Liver (tissue), 9 donors: ENCODE results near the gene RPTOR. TPM values are rescaled to one million over a fixed set of nuclear protein-coding genes. Genes with fewer than 3 reads are reported as not detected.

Experiments
- DNase-seq: peaks from one replicate; pipeline ENCODE4 v3.0.0-alpha.2; 2017; ENCODE audit warnings: low spot score
- H3K27ac ChIP-seq, 2 donors: one replicate each; pipeline ENCODE4 v1.7.0; 2013; ENCODE audit warnings: inconsistent platforms in 2 of 2, low read length in 2 of 2, control low read depth in 1 of 2, low read depth in 1 of 2, mild to moderate bottlenecking in 1 of 2
- H3K27me3 ChIP-seq, 4 donors: one replicate each; pipeline versions ENCODE4 v1.6.1 to v1.7.0; 2013; ENCODE audit warnings: low read length in 3 of 4, inconsistent platforms in 1 of 4, mild to moderate bottlenecking in 1 of 4, moderate library complexity in 1 of 4; ENCODE audit not compliant: control insufficient read depth in 4 of 4, insufficient read depth in 4 of 4
- H3K36me3 ChIP-seq, 4 donors: one replicate each; pipeline versions ENCODE4 v1.6.1 to v1.7.0; 2013; ENCODE audit warnings: low read length in 3 of 4, mild to moderate bottlenecking in 3 of 4, low read depth in 1 of 4, moderate library complexity in 1 of 4; ENCODE audit not compliant: control insufficient read depth in 4 of 4, insufficient read depth in 3 of 4
- H3K4me1 ChIP-seq, 4 donors: one replicate each; pipeline versions ENCODE4 v1.6.1 to v1.7.0; 2013; ENCODE audit warnings: low read length in 3 of 4, mild to moderate bottlenecking in 3 of 4, moderate library complexity in 1 of 4; ENCODE audit not compliant: control insufficient read depth in 4 of 4, insufficient read depth in 4 of 4
- H3K4me3 ChIP-seq, 3 donors: one replicate each; pipeline versions ENCODE4 v1.6.1 to v1.7.0; 2013; ENCODE audit warnings: low read length in 3 of 3, control low read depth in 1 of 3, low read depth in 1 of 3, mild to moderate bottlenecking in 1 of 3
- H3K9ac ChIP-seq, 2 donors: one replicate each; pipeline ENCODE4 v1.7.0; 2013; ENCODE audit warnings: low read length in 2 of 2, mild to moderate bottlenecking in 2 of 2, moderate library complexity in 2 of 2, control low read depth in 1 of 2, low read depth in 1 of 2
- H3K9me3 ChIP-seq, 4 donors: one replicate each; pipeline versions ENCODE4 v1.6.1 to v1.7.0; 2013; ENCODE audit warnings: low read length in 3 of 4; ENCODE audit not compliant: control insufficient read depth in 4 of 4
- ATF3 ChIP-seq: IDR thresholded peaks from 2 replicates; pipeline ENCODE4 v1.6.1; 2016; ENCODE audit warnings: antibody characterized with exemption
- EGR1 ChIP-seq, 2 donors: IDR thresholded peaks; 2 replicates each; pipeline ENCODE4 v1.6.1; 2016 to 2018; ENCODE audit warnings: antibody characterized with exemption in 2 of 2, low read depth in 2 of 2
- FOXA1 ChIP-seq: IDR thresholded peaks from 2 replicates; pipeline ENCODE4 v1.6.1; 2016; ENCODE audit warnings: antibody characterized with exemption
- FOXA2 ChIP-seq: IDR thresholded peaks from 2 replicates; pipeline ENCODE4 v1.6.1; 2016; ENCODE audit warnings: antibody characterized with exemption
- GABPA ChIP-seq, 2 donors: IDR thresholded peaks in 1 of 2; conservative IDR thresholded peaks in 1 of 2; 2 replicates each; pipeline ENCODE4 v1.6.1; 2016; ENCODE audit warnings: antibody characterized with exemption in 2 of 2, mild to moderate bottlenecking in 1 of 2, moderate library complexity in 1 of 2
- HNF4A ChIP-seq, 2 donors: conservative IDR thresholded peaks; 2 replicates each; pipeline ENCODE4 v1.6.1; 2016; ENCODE audit warnings: antibody characterized with exemption in 2 of 2, mild to moderate bottlenecking in 2 of 2
- HNF4G ChIP-seq: IDR thresholded peaks from 2 replicates; pipeline ENCODE4 v1.6.1; 2016; ENCODE audit warnings: antibody characterized with exemption
- JUND ChIP-seq, 2 donors: IDR thresholded peaks; 2 replicates each; pipeline ENCODE4 v1.6.1; 2016; ENCODE audit warnings: antibody characterized with exemption in 2 of 2
- MAX ChIP-seq: IDR thresholded peaks from 2 replicates; pipeline ENCODE4 v1.6.1; 2016; ENCODE audit warnings: antibody characterized with exemption
- NR2F2 ChIP-seq: IDR thresholded peaks from 2 replicates; pipeline ENCODE4 v1.6.1; 2016; ENCODE audit warnings: antibody characterized with exemption
- RXRA ChIP-seq, 2 donors: IDR thresholded peaks; 2 replicates each; pipeline ENCODE4 v1.6.1; 2017 to 2018; ENCODE audit warnings: antibody characterized with exemption in 2 of 2, mild to moderate bottlenecking in 1 of 2
- SP1 ChIP-seq: IDR thresholded peaks from 2 replicates; pipeline ENCODE4 v1.6.1; 2018; ENCODE audit warnings: antibody characterized with exemption, mild to moderate bottlenecking
- TAF1 ChIP-seq: conservative IDR thresholded peaks from 2 replicates; pipeline ENCODE4 v1.6.1; 2016; ENCODE audit warnings: antibody characterized with exemption, mild to moderate bottlenecking
- YY1 ChIP-seq: IDR thresholded peaks from 2 replicates; pipeline ENCODE4 v1.6.1; 2016; ENCODE audit warnings: antibody characterized with exemption, mild to moderate bottlenecking
- ZBTB33 ChIP-seq: IDR thresholded peaks from 2 replicates; pipeline ENCODE4 v1.6.1; 2016; ENCODE audit warnings: antibody characterized with exemption
- WGBS: extraction: QIAGEN DNeasy Blood & Tissue Kit; methylation state at CpG from one replicate; pipeline ENCODE4 v1.1.7; 2013; 5-methylcytosine and 5-hydroxymethylcytosine counted together
- polyA plus RNA-seq, 2 donors: library from polyadenylated mRNA; stranded (reverse) in 1 of 2; unstranded in 1 of 2; fragments of 200-250 nt in 1 of 2; fragments of >200 nt in 1 of 2; fragmentation: Nextera tagmentation in 1 of 2; extraction: Ambion mirVana in 1 of 2; gene quantifications; one replicate each; pipeline versions ENCODE4 v1.2.1 to v1.2.3, GENCODE V29; 2013 to 2015
- total RNA-seq, 2 donors: library from RNA; depleted of rRNA; stranded (reverse); fragments of >200 nt; gene quantifications; one replicate each; pipeline ENCODE4 v1.2.3, GENCODE V29; 2014
- TF ChIP-seq, protein P1 (sequence below): fragments of 150-350 bp; IDR thresholded peaks from 2 replicates; pipeline ENCODE4 v1.5.1; 2017; ENCODE audit warnings: improper control_type of control experiment, low read depth, low read length; ENCODE audit not compliant: missing input control
- TF ChIP-seq, protein P2 (sequence below): IDR thresholded peaks from 2 replicates; pipeline ENCODE4 v1.6.1; 2016; ENCODE audit warnings: antibody characterized with exemption, mild to moderate bottlenecking
- donor health status: healthy.
- donor health status: healthy.
- donor health status: healthy.
- donor health status: healthy.
- donor health status: healthy.

RPTOR gene
- total and polyA plus RNA-seq, 4 donors, result 4.8 to 25.4 (median 11.6) TPM

GRCh38 chr17:80647746-80648145, 103.1 kb downstream of the RPTOR start:
- Histone ChIP-seq H3K27ac (no peak overlapping the region), H3K27me3 (no peaks in the 10 kb centered on the region), H3K36me3 (peaks cover 0 to 3% (median 1%) of the 10 kb centered on the region in 4 donors), H3K4me1 (no peaks in the 10 kb centered on the region), H3K9ac (no peak overlapping the region), H3K4me3 (no peak overlapping the region), H3K9me3 (no peaks in the 10 kb centered on the region)
- TF ChIP-seq FOXA1, result no peak
- TF ChIP-seq, protein P1, sequence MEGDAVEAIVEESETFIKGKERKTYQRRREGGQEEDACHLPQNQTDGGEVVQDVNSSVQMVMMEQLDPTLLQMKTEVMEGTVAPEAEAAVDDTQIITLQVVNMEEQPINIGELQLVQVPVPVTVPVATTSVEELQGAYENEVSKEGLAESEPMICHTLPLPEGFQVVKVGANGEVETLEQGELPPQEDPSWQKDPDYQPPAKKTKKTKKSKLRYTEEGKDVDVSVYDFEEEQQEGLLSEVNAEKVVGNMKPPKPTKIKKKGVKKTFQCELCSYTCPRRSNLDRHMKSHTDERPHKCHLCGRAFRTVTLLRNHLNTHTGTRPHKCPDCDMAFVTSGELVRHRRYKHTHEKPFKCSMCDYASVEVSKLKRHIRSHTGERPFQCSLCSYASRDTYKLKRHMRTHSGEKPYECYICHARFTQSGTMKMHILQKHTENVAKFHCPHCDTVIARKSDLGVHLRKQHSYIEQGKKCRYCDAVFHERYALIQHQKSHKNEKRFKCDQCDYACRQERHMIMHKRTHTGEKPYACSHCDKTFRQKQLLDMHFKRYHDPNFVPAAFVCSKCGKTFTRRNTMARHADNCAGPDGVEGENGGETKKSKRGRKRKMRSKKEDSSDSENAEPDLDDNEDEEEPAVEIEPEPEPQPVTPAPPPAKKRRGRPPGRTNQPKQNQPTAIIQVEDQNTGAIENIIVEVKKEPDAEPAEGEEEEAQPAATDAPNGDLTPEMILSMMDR, result no peak
- no peak for TF ChIP-seq ZBTB33
- no peak for TF ChIP-seq JUND (IDR thresholded peaks at IDR 0.05)
- TF ChIP-seq NR2F2, result no peak
- no peak for TF ChIP-seq SP1
- no peak for TF ChIP-seq MAX
- TF ChIP-seq TAF1, result no peak
- no peak for TF ChIP-seq YY1
- TF ChIP-seq, protein P2, sequence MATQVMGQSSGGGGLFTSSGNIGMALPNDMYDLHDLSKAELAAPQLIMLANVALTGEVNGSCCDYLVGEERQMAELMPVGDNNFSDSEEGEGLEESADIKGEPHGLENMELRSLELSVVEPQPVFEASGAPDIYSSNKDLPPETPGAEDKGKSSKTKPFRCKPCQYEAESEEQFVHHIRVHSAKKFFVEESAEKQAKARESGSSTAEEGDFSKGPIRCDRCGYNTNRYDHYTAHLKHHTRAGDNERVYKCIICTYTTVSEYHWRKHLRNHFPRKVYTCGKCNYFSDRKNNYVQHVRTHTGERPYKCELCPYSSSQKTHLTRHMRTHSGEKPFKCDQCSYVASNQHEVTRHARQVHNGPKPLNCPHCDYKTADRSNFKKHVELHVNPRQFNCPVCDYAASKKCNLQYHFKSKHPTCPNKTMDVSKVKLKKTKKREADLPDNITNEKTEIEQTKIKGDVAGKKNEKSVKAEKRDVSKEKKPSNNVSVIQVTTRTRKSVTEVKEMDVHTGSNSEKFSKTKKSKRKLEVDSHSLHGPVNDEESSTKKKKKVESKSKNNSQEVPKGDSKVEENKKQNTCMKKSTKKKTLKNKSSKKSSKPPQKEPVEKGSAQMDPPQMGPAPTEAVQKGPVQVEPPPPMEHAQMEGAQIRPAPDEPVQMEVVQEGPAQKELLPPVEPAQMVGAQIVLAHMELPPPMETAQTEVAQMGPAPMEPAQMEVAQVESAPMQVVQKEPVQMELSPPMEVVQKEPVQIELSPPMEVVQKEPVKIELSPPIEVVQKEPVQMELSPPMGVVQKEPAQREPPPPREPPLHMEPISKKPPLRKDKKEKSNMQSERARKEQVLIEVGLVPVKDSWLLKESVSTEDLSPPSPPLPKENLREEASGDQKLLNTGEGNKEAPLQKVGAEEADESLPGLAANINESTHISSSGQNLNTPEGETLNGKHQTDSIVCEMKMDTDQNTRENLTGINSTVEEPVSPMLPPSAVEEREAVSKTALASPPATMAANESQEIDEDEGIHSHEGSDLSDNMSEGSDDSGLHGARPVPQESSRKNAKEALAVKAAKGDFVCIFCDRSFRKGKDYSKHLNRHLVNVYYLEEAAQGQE, result no peak
- TF ChIP-seq HNF4A (conservative IDR thresholded peaks at IDR 0.05), result no peak
- TF ChIP-seq FOXA2, result no peak
- TF ChIP-seq EGR1 (IDR thresholded peaks at IDR 0.05; ENCODE audit: low read depth in 2 of 2), result no peak
- no peak for TF ChIP-seq ATF3
- WGBS, result 94% methylated on average over 6 of the region's 6 CpGs
- no peak for DNase-seq

DNA sequence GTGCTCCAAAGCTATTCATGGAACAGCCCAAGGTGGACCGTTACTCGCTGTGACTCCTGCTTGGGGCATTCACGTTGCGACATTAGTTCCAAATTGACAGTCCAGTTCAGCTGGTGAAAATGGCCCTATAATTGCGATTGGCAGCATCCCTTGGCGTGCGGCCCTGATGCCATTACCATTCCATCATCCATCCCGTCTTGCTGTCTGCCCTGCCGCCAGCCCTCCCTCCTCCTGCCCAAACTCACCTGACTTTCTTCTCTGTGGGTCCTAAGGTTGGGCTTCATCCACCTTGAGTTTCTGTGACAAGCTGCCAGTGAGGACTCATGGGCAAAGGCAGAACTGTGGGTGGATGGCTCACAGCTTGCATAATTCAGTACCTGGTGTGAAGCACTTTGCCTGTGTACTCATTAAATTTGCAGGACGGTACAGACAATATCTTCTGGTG, 104.6 kb downstream of the RPTOR start:
- peaks cover 0 to 5% (median 0%) of the 10 kb centered on the region in 4 donors for H3K4me1 ChIP-seq
- no peak overlapping the region for H3K9ac ChIP-seq
- no peak for DNase-seq
- WGBS, result 93% methylated on average over 10 of the region's 10 CpGs
- H3K9me3 ChIP-seq, result no peaks in the 10 kb centered on the region
- H3K27me3 ChIP-seq, result no peaks in the 10 kb centered on the region
- H3K4me3 ChIP-seq, result no peak overlapping the region
- no peak overlapping the region for H3K27ac ChIP-seq
- H3K36me3 ChIP-seq, result no peaks in the 10 kb centered on the region
- TF ChIP-seq FOXA2 (no peak), MAX (no peak), TAF1 (no peak), EGR1 (IDR thresholded peaks at IDR 0.05; ENCODE audit: low read depth in 2 of 2) (no peak), SP1 (no peak), HNF4G (no peak), GABPA (IDR thresholded peaks at IDR 0.05 in 1 of 2, conservative IDR thresholded peaks at IDR 0.05 in 1 of 2) (no peak), HNF4A (conservative IDR thresholded peaks at IDR 0.05) (no peak), YY1 (no peak), JUND (IDR thresholded peaks at IDR 0.05) (no peak), RXRA (IDR thresholded peaks at IDR 0.05) (no peak), NR2F2 (no peak), FOXA1 (no peak)
- TF ChIP-seq, protein P2, result no peak
- TF ChIP-seq, protein P1, result no peak
